Nephron (organoid): ENCODE data around the gene SRMS.
A peak's percentile ranks its signal among the peaks of the same experiment; 100 is the strongest.

ENCODE experiments used
- H3K27ac Mint-ChIP-seq, 3 experiments: 2 replicates each; pipeline ENCODE4 v1.8.0; 2020; ENCODE audit warnings: mixed read lengths in 3 of 3, mild to moderate bottlenecking in 2 of 3, moderate library complexity in 1 of 3
- H3K27me3 Mint-ChIP-seq: 2 replicates; pipeline ENCODE4 v1.8.0; 2021; ENCODE audit warnings: low read depth, mild to moderate bottlenecking, moderate library complexity, mixed read lengths
- H3K36me3 Mint-ChIP-seq: 2 replicates; pipeline ENCODE4 v1.8.0; 2020; ENCODE audit warnings: low read depth, mixed read lengths
- H3K4me1 Mint-ChIP-seq: 2 replicates; pipeline ENCODE4 v1.8.0; 2020; ENCODE audit warnings: mixed read lengths
- H3K4me3 Mint-ChIP-seq, 3 experiments: 2 replicates each; pipeline ENCODE4 v1.8.0; 2020; ENCODE audit warnings: mild to moderate bottlenecking in 3 of 3, mixed read lengths in 3 of 3, moderate library complexity in 2 of 3
- H3K9me3 Mint-ChIP-seq: 2 replicates; pipeline ENCODE4 v1.8.0; 2020; ENCODE audit warnings: mixed read lengths
- TF ChIP-seq, protein P1 (sequence below), 3 experiments: fragments of 200-600 bp; sonication (generic); IDR thresholded peaks; one replicate each; pipeline ENCODE4 v1.5.0; 2021; ENCODE audit warnings: antibody characterized with exemption in 3 of 3; ENCODE audit not compliant: unreplicated experiment in 3 of 3

Gene SRMS

GRCh38 chr20:63580796-63581461 is 33.4 kb upstream of the SRMS start:
- Mint-ChIP-seq H3K4me1 (peaks cover 12% of the 10 kb centered on the region), H3K4me3 (no peak overlapping the region), H3K9me3 (no peaks in the 10 kb centered on the region), H3K27ac (no peak overlapping the region), H3K27me3 (peaks cover 13% of the 10 kb centered on the region), H3K36me3 (no peaks in the 10 kb centered on the region)
- TF ChIP-seq, protein P1, sequence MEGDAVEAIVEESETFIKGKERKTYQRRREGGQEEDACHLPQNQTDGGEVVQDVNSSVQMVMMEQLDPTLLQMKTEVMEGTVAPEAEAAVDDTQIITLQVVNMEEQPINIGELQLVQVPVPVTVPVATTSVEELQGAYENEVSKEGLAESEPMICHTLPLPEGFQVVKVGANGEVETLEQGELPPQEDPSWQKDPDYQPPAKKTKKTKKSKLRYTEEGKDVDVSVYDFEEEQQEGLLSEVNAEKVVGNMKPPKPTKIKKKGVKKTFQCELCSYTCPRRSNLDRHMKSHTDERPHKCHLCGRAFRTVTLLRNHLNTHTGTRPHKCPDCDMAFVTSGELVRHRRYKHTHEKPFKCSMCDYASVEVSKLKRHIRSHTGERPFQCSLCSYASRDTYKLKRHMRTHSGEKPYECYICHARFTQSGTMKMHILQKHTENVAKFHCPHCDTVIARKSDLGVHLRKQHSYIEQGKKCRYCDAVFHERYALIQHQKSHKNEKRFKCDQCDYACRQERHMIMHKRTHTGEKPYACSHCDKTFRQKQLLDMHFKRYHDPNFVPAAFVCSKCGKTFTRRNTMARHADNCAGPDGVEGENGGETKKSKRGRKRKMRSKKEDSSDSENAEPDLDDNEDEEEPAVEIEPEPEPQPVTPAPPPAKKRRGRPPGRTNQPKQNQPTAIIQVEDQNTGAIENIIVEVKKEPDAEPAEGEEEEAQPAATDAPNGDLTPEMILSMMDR (IDR thresholded peaks at IDR 0.05; ENCODE audit: unreplicated experiment in 3 of 3): peak in 1 of 3 experiments; percentile 18

GRCh38 chr20:63579017-63579694 is 31.6 kb upstream of the SRMS start:
- no peaks in the 10 kb centered on the region for H3K36me3 Mint-ChIP-seq
- no peak overlapping the region for H3K4me3 Mint-ChIP-seq
- TF ChIP-seq, protein P1 (IDR thresholded peaks at IDR 0.05; ENCODE audit: unreplicated experiment in 3 of 3): no peak
- no peaks in the 10 kb centered on the region for H3K9me3 Mint-ChIP-seq
- no peak overlapping the region for H3K27ac Mint-ChIP-seq
- peaks cover 12% of the 10 kb centered on the region for H3K4me1 Mint-ChIP-seq
- peaks cover 13% of the 10 kb centered on the region for H3K27me3 Mint-ChIP-seq

DNA sequence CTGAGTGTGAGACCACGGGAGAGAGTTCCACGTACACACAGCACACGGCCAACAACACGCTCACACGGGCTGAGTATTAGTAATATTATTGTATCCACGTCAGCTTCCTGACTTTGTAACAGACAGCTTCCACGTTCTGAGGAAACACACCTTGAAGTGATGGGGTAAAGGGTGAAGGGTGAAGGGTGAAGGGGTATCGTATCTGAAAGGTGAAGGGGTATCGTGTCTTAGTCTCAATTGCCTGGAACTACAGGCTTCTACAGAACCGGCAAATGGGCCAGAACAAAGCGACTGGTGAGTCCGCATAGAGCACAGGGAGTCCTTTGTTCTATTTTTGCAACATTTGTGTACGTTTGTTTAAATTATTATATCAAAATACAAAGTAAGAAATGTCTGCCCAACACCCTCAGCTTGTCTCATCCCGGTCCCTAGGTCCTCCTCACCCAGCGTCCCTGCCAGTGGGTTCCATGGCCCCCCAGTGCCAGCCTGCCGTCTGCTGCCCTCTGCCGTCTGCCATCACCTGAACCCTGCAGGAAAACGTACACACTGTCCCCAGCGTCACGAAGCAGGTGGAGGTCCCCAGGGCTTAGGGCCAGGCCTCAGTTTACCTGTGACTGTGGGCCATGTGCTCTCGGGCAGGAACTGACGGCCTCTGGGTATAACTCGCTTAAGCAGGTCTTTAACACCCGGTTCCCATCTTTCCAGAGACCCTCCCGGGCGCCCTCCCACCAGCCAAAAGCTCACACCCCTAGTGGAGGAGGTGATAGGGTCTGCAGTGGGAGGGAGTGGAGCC is 30.9 kb upstream of the SRMS start:
- H3K4me1 Mint-ChIP-seq: peaks cover 12% of the 10 kb centered on the region
- H3K4me3 Mint-ChIP-seq: peak overlapping the region in 1 of 3 experiments; percentile 2
- no peaks in the 10 kb centered on the region for H3K9me3 Mint-ChIP-seq
- H3K36me3 Mint-ChIP-seq: no peaks in the 10 kb centered on the region
- H3K27ac Mint-ChIP-seq: no peak overlapping the region
- TF ChIP-seq, protein P1 (IDR thresholded peaks at IDR 0.05; ENCODE audit: unreplicated experiment in 3 of 3): no peak
- peaks cover 13% of the 10 kb centered on the region for H3K27me3 Mint-ChIP-seq

DNA sequence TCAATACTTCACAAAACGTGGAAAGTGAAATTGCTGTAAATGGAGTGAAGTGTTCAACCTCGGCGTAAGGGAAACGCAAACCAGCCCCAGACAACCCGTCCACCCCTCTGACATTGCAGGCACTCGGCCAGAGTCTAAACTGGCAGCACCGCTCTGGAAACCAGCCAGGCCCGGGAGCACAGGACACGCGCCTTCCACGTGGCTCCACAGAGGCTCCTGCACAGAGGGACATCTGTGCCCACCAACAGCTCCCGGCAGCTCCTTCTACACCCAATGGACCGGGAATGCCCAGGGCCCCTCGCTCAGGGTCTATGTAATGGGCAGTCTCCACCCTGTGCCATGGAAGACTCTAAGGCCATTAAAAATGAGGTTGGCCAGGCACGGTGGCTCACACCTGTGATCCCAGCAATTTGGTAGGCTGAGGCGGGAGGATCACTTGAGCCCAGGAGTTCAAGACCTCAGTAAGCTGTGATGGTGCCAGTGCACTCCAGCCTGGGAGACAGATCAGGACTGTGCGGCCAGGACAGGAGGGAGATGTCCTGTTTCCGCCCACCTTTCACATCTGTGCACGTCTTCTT is 29.9 kb upstream of the SRMS start:
- no peak overlapping the region for H3K27ac Mint-ChIP-seq
- no peaks in the 10 kb centered on the region for H3K36me3 Mint-ChIP-seq
- no peaks in the 10 kb centered on the region for H3K9me3 Mint-ChIP-seq
- peaks cover 4% of the 10 kb centered on the region for H3K4me1 Mint-ChIP-seq
- TF ChIP-seq, protein P1 (IDR thresholded peaks at IDR 0.05; ENCODE audit: unreplicated experiment in 3 of 3): no peak
- H3K27me3 Mint-ChIP-seq: peaks cover 13% of the 10 kb centered on the region
- H3K4me3 Mint-ChIP-seq: no peak overlapping the region

DNA sequence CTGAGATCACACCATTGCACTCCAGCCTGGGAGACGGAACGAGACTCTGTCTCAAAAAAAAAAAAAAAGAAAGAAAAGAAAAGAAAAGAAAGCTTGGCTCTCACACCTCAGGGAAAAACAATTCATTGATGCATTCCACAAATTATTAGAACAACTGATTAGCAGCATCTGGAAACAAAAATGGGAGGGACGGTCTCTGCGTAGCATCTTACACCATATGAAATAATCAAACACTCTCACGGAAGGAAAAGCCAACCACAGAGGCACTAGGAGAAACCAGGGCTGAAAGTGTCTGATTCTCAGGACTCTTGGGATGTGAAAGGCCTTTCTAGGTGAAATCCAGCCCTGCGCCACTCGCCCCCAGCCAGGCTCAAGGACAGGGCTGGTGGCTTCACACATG is 28.8 kb upstream of the SRMS start:
- H3K4me3 Mint-ChIP-seq: peak overlapping the region; percentile 68 to 78 (median 71)
- peak overlapping the region in 2 of 3 experiments; percentile 0 to 10 for H3K27ac Mint-ChIP-seq
- no peaks in the 10 kb centered on the region for H3K9me3 Mint-ChIP-seq
- H3K36me3 Mint-ChIP-seq: no peaks in the 10 kb centered on the region
- TF ChIP-seq, protein P1 (IDR thresholded peaks at IDR 0.05; ENCODE audit: unreplicated experiment in 3 of 3): no peak
- peaks cover 13% of the 10 kb centered on the region for H3K27me3 Mint-ChIP-seq
- peaks cover 4% of the 10 kb centered on the region for H3K4me1 Mint-ChIP-seq
